SK-N-MC (cell line): ENCODE data around the gene CRYGC.
"Not testable (repeated sequence)": the region's sequence is repeated elsewhere in the genome, so short reads cannot be mapped to it uniquely, and the experiment has no call there.

Experiments
- DNase-seq: peaks from one replicate; pipeline ENCODE4 v3.0.0-alpha.2; 2011; ENCODE audit warnings: low read depth, low spot score
- H3K27ac ChIP-seq: fragments of 200-600 bp; sonication (generic); 2 replicates; pipeline ENCODE4 v1.5.1; 2016; ENCODE audit warnings: mixed run types
- H3K36me3 ChIP-seq: fragments of 200-600 bp; sonication (generic); 2 replicates; pipeline ENCODE4 v1.6.1; 2017; ENCODE audit warnings: antibody characterized with exemption, low read length, mixed read lengths; ENCODE audit not compliant: insufficient read depth
- H3K4me3 ChIP-seq: fragments of 200-600 bp; sonication (generic); 2 replicates; pipeline ENCODE4 v1.5.1; 2016
- H3K9ac ChIP-seq: fragments of 200-600 bp; sonication (generic); 2 replicates; pipeline ENCODE4 v1.8.0; 2017; ENCODE audit warnings: mixed run types, mixed read lengths; ENCODE audit not compliant: insufficient read length
- H3K9me3 ChIP-seq: fragments of 200-600 bp; sonication (generic); 2 replicates; pipeline ENCODE4 v1.6.1; 2017; ENCODE audit warnings: low read depth, mild to moderate bottlenecking, antibody characterized with exemption, low read length, moderate library complexity, mixed read lengths
- EZH2 ChIP-seq: fragments of 200-600 bp; sonication (generic); IDR thresholded peaks from one replicate; pipeline ENCODE4 v1.6.1; 2017; ENCODE audit warnings: antibody characterized with exemption
- FOXP2 ChIP-seq: optimal IDR thresholded peaks from 2 replicates; pipeline ENCODE3; 2011; ENCODE audit warnings: mild to moderate bottlenecking, moderate library complexity; ENCODE audit not compliant: insufficient read depth; ENCODE audit errors: extremely low read length, control extremely low read depth
- POLR2AphosphoS5 ChIP-seq: IDR thresholded peaks from 2 replicates; pipeline ENCODE4 v1.6.1; 2012; ENCODE audit warnings: mild to moderate bottlenecking, low read depth, low read length, borderline replicate concordance

The CRYGC gene

DNA sequence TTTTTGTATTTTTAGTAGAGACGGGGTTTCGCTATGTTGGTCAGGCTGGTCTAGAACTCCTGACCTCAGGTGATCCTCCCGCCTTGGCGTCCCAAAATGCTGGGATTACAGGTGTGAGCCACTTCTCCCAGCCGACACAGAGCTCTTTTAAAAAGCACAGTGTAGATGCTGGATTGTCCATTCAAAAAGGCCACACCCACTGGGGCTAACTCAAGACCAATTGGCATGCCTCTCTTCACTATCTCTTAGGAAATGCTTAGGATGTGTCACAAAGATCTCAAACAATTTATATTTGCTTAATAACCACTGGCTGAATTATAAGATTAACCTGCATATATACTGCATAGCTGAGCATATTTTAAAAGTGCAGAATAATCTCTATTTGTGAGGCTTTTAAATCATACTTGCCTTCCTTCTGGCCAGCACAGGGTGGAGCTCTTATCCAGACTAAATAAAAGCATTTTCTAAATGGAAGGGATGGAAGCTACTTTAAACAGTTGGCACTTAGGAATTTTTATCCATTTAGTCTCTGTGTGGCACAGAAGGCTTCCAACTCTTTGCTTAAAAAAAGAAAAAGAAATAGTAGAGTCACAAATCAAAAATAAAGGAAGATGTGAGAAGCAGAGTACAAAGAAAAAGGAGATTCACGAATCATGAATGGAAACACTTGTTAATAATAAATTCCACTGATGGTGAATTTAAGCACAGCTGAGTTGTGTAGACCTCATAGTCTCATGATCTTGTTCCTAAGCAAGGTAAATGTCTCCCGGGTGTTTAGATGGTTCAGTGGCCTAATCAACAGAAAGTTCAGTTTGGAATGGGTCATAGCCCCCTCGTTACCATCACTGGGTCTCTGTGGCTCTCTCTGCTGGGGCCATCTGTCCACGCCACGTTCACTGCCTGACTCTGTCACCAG lies 27.7 kb downstream of the CRYGC start:
- no peak for DNase-seq
- Histone ChIP-seq H3K9ac (no peak overlapping the region), H3K4me3 (no peak overlapping the region), H3K36me3 (no peaks in the 10 kb centered on the region), H3K9me3 (no peaks in the 10 kb centered on the region), H3K27ac (no peak overlapping the region)
- TF ChIP-seq FOXP2 (no peak), EZH2 (no peak), POLR2AphosphoS5 (no peak)

DNA sequence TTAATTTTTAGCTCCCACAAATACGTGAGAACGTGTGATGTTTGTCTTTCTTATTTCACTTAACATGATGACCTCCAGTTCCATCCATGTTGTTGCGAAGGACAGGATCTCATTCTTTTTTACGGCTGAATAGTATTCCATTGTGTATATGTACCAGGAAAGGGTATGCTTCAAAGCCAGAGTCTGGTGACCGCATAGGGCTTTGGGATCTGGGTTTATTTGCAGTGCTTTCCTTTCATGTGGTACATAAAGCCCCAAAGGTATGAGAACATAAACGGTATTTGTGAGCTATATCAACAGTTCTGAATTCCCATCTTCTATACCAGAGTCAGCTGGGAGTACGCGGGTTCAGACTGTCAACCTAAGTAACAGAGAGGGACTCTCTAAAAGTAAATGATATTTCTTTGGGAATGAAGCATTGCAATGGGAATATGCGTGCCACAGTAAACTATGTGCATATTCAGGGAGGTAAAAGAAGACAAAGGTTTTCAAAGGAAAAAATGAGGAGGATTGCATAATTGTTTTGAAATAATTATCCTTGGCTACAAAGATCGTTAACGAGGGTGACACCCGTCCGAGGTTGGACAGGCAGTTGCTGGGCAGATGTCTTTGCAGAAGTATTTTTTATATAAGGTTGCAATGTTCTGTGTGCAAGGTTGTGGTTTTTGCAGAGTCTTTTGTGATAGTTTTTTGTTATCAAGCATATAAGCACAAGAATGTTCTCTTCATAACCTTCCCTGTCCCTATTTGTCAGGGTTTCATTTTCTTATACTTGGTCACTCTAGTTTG lies 29.8 kb downstream of the CRYGC start:
- Histone ChIP-seq H3K36me3 (no peaks in the 10 kb centered on the region), H3K9ac (no peak overlapping the region), H3K9me3 (no peaks in the 10 kb centered on the region), H3K27ac (no peak overlapping the region), H3K4me3 (no peak overlapping the region)
- DNase-seq = no peak
- no peak for TF ChIP-seq FOXP2
- TF ChIP-seq EZH2 = no peak
- TF ChIP-seq POLR2AphosphoS5 = no peak

DNA sequence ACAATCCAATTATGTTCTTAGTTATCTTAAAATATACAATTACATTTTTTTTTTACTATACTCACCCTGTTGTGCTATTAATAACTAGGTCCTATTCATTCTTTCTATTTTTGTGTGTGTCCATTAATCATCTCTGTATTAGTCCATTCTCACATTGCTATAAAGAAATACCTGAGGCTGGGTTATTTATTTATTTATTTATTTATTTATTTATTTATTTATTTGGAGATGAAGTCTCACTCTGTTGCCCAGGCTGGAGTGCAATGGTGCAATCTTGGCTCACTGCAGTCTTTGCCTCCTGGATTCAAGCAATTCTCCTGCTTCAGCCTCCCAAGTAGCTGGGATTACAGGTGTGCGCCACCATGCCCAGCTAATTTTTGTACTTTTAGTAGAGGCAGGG lies 30.9 kb downstream of the CRYGC start:
- not testable (repeated sequence) for H3K9ac ChIP-seq, DNase-seq, H3K27ac ChIP-seq, H3K4me3 ChIP-seq, H3K9me3 ChIP-seq, H3K36me3 ChIP-seq

- H3K9ac ChIP-seq = no peak overlapping the region
- H3K36me3 ChIP-seq = no peaks in the 10 kb centered on the region
- no peak for DNase-seq
- H3K9me3 ChIP-seq = no peaks in the 10 kb centered on the region
- no peak overlapping the region for H3K4me3 ChIP-seq
- no peak overlapping the region for H3K27ac ChIP-seq
- TF ChIP-seq POLR2AphosphoS5 (no peak), FOXP2 (no peak), EZH2 (no peak)
Observed at GRCh38 chr2:208098267-208098666, 31.4 kb downstream of the CRYGC start.

GRCh38 chr2:208097801-208098200 lies 31.8 kb downstream of the CRYGC start:
- TF ChIP-seq POLR2AphosphoS5 (no peak), EZH2 (no peak), FOXP2 (no peak)
- Histone ChIP-seq H3K27ac (no peak overlapping the region), H3K36me3 (no peaks in the 10 kb centered on the region), H3K9ac (no peak overlapping the region), H3K4me3 (no peak overlapping the region), H3K9me3 (no peaks in the 10 kb centered on the region)
- no peak for DNase-seq

DNA sequence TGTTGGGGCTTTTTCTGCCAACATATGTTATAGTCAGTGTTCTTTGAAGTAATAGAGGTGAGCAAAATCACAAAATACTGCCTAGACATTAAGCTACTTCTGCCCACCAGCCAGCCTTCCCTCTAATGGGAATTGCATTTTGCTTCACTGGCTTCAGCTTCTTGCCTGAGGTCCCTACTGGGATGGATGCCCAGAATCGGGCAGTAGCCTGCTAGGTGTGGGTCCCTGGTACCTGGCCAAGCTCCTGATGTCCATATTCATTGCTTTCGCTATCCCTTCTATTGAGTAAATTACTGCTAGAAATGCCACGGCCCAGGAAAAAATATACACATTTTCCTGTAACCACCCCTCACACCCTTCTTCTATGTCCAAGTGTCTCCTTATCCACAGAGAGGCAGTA lies 32.3 kb downstream of the CRYGC start:
- Histone ChIP-seq H3K27ac (no peak overlapping the region), H3K9ac (no peak overlapping the region), H3K9me3 (no peaks in the 10 kb centered on the region), H3K36me3 (no peaks in the 10 kb centered on the region), H3K4me3 (no peak overlapping the region)
- DNase-seq = no peak
- TF ChIP-seq EZH2 (no peak), POLR2AphosphoS5 (no peak), FOXP2 (no peak)

DNA sequence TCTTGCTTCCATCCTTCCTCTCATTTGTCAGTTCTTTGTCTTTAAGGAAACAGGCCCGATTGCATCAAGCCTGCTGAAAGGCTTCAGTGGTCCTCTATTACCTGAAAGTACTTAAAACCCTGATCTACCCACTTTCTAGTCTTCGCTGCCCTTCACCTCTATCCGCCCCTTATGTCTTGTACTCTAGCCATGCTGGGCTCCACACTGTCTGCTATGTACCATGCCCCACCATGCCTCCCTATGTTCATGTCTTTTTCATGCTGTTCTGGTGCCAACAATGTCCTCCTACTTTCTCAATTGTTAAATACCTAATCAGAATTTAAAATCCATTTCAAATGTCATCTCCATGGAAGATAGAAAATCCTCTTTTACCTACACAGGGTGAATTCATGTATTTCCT lies 33.5 kb downstream of the CRYGC start:
- no peak overlapping the region for H3K9ac ChIP-seq
- H3K4me3 ChIP-seq = no peak overlapping the region
- TF ChIP-seq POLR2AphosphoS5 (no peak), EZH2 (no peak), FOXP2 (no peak)
- DNase-seq = no peak
- H3K9me3 ChIP-seq = no peaks in the 10 kb centered on the region
- H3K36me3 ChIP-seq = no peaks in the 10 kb centered on the region
- H3K27ac ChIP-seq = no peak overlapping the region

- Histone ChIP-seq H3K4me3 (no peak overlapping the region), H3K9me3 (no peaks in the 10 kb centered on the region), H3K27ac (no peak overlapping the region), H3K36me3 (no peaks in the 10 kb centered on the region), H3K9ac (no peak overlapping the region)
- TF ChIP-seq FOXP2 (no peak), POLR2AphosphoS5 (no peak), EZH2 (no peak)
- no peak for DNase-seq
Observed at GRCh38 chr2:208093128-208093527, 36.5 kb downstream of the CRYGC start.
